HT-29 (cell line): ENCODE data around the gene DCAF12. TPM values are rescaled to one million over a fixed set of nuclear protein-coding genes. Genes with fewer than 3 reads are reported as not detected.
"Not testable (repeated sequence)": the region's sequence is repeated elsewhere in the genome, so short reads cannot be mapped to it uniquely, and the experiment has no call there.

Experiments used
- DNase-seq: peaks from one replicate; pipeline ENCODE4 v3.0.0-alpha.2; 2015; ENCODE audit warnings: low spot score
- total RNA-seq: library from RNA; depleted of rRNA; stranded (reverse); fragments of >200 nt; shearing (Covaris generic); gene quantifications from 2 replicates; pipeline ENCODE4 v1.2.3, GENCODE V29; 2014; rRNA removed

Gene DCAF12
- 24.5 and 28.6 TPM in 2 replicates for total RNA-seq

DNA sequence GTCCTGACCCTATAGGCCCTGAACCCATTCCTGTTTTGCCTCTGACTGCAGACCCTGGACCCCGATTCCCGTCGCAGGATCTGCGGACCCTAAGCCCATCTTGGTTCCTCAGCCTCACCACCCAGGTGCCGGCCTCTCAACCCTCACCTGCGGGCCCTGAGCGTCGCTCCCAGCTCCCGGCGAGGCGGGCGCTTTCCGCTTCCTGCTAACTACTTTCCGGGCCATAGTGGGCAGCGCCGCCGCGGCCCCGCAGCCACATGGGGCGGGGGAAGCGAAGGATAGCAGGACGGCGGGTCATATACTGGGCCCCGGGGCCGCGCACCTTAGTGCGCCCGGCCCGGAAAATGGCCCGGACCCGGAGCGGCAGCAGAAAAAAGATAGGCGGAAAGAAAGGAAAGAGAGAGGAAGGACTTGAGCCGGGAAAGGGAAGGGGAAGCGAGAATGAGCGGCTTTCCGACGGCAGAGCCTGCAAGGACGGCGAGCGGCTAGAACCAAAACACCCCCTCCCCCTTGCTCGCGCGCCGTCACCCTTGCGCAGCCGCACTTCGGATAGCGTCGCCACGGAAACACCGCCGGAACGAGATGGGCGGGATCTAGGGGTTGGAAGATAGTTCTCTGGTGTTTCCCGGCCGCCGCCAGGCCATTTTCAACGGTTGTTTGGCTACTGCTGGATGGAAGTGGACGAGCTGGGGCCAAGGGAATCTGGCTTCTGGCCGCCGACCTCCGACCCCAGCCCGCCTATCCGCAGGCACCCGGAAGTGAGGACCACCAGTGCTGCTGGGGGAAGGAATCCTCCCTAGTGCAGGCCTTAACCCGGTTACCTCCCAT is at the start of gene DCAF12:
TSS of gene DCAF12 (minus strand) at position 492 of the 828 bp plus-strand sequence. CDS start at position 225, 267 bp downstream.
- peak; percentile 92 for DNase-seq

GRCh38 chr9:34176089-34176488 is 49.6 kb upstream of the DCAF12 start:
- no peak for DNase-seq

GRCh38 chr9:34171753-34172535 is 45.4 kb upstream of the DCAF12 start:
- DNase-seq, result no peak

DNA sequence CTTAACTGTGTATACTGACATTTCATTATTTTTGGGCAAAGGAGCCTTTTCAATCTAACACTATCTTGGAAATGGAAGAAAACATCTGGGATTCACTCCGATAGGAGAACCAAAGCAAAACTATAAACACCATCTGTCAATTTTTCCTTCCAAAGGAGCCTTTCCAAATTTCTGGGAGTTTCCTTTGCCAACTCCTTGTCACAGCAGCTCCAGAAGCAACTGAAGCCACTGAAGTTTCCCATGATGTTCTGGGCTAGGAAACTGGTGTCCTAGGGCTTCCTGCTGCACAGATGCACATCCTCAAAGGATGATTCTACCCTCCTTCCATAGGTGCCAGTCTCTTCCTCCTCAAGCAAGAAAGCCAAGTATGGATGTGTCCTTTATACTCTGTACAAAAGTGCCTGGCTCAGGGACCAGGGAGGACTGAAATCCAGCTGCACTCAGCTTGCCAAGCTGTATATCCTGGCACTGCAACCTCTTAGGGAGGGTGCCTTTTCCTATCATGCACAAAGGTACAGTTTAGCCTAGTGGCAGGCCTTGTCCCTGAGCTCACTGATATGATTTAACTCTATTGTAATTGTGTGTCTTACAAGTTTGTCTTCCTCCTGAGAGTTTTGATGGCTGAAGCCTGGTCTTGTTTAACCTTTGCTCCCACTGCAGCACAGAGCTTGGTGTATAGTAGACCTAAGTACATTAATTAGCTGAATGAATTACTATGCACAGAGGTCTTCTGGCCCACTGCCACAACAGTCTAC is 43.9 kb upstream of the DCAF12 start:
- peak; percentile 16 for DNase-seq

DNA sequence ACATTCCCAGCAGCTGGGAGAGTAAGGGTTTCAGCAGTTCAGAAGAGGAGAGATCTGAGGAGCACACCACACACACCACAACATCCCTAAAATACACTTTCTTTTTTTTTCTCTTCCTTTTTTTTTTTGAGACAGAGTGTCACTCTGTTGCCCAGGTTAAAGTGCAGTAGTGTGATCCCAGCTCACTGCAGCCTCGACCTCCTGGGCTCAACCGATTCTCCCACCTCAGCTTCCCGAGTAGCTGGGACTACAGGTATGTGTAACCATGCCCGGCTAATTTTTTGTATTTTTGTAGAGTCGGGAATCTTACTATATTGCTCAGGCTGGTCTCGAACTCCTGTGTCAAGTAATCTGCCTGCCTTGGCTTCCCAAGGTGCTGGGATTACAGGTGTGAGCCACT is 42.6 kb upstream of the DCAF12 start:
- no peak for DNase-seq

GRCh38 chr9:34163434-34163833 is 36.9 kb upstream of the DCAF12 start:
- DNase-seq, result peak; percentile 22

DNA sequence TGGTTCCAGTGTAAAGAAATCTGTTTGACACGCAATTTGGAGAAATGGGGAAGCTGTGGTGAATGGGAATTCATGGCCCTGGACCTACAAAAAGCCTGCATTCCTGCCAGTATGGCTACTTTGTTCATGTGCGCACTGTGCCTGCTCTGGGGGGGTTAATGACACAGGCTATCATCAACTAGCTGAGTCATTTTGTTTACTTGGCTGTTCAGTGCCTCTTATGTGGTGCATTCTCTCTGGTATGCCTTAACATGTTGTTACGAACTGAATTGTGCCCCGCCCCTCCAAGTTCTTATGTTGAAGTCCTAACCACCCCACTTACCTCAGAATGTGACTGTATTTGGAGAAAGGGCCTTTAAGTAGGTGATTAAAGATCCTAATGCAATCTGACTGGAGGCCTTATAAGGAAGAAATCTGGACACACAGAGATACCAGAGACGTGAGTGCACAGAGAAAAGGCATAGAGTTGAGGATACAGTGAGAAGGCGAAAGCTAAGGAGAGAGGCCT is 31.9 kb upstream of the DCAF12 start:
- DNase-seq, result peak; percentile 63

DNA sequence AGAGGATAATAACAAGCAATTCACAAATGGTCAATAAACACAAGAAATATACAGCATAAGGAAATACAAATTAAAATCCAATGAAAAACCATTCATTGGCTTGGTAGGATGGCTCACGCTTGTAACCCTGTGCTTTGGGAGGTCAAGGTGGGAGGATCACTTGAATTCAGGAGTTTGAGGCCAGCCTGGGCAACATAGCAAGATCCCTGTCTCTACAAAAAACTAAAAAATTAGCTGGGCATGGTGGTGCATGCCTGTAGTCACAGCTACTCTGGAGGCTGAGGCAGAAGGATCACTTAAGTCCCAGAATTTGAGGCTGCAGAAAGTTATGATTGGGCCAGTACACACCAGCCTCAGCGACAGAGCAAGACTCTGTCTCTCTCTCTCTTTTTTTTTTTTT is 31.4 kb upstream of the DCAF12 start:
- no peak for DNase-seq

DNA sequence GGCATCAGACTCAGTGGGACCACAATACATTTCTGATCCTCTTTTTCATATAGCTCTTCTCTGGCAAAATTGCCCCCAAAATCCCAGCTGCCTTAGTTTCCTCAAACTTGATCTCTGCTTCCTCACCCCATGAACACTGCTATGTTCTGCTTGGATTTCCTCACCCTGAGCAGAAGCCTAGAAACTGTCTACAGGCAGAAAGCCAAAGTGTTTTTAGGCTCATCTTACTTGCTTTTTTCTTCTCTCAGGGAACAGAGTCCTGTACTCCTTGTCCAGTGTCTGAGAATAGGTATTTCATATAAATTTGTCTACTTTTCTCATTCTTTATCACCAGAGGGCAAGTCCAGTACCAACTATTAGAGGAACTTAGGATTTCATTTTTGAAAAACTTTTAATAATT is 30.8 kb upstream of the DCAF12 start:
- no peak for DNase-seq

DNA sequence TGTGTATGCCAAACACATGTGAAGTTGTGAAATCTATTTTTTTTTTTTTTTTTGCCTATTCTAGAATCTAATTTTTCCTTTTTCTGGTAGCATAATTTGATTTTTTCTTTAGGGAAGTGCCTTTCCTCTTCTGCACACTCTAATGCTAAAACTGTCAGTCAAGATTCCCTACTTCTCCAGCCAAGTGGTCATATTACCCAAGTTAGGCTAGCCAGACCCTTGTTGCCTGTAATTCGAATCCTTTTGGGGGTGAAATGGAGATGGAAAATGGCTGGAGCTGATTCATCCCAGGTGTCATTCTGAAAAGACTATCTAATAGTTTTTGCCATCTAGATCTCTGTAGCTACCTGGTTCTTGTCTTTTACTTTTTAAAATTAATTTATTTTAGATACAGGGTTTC is 27.6 kb upstream of the DCAF12 start:
- no peak for DNase-seq

GRCh38 chr9:34151398-34151797 is 24.9 kb upstream of the DCAF12 start:
- DNase-seq, result no peak

DNA sequence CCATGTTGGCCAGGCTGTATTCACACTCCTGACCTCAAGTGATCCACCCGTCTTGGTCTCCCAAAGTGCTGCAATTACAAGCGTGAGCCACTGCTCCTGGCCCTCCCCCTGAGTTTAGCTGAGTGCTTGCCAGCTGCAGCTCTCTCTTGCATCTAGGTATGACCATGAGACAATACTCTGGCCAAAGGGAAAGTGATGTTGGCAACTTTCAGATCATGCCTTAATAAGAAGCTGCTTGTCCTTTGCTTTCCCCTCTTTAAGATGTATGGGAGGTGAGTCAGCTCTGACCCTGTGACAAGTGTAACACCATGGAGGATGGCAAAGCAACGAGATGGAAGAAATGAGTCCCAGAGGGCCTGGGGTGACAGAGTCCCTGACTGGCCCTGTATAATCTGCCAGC is 18.7 kb upstream of the DCAF12 start:
- DNase-seq, result no peak

GRCh38 chr9:34143116-34143515 is 16.6 kb upstream of the DCAF12 start:
- DNase-seq, result no peak

GRCh38 chr9:34140853-34141252 is 14.4 kb upstream of the DCAF12 start:
- DNase-seq, result no peak

GRCh38 chr9:34139477-34140146 is 13.1 kb upstream of the DCAF12 start:
- DNase-seq, result peak; percentile 49

- DNase-seq, result not testable (repeated sequence)
Measured at GRCh38 chr9:34138644-34139043, 12.1 kb upstream of the DCAF12 start.

DNA sequence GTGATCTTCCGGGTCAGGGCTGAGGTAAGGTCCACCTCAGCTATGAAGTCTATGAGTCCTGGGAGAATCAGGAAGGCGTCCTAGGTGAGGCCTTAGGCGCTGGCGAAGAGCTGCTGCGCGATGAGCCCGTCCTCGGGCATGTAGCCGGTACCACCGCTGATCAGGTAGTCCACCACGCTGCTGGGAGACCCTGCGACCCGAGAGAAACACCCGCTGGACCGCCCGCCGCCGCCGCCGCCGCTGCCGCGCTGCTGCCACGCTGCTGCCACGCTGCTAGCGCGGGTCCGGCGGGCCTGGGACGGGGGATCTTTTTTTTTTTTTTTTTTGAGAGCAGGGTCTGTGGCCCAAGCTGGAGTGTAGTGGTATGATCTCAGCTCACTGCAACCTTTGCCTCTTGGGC is 8.0 kb upstream of the DCAF12 start:
- DNase-seq, result no peak

- DNase-seq, result no peak
Measured at GRCh38 chr9:34133436-34133949, 7.0 kb upstream of the DCAF12 start.

DNA sequence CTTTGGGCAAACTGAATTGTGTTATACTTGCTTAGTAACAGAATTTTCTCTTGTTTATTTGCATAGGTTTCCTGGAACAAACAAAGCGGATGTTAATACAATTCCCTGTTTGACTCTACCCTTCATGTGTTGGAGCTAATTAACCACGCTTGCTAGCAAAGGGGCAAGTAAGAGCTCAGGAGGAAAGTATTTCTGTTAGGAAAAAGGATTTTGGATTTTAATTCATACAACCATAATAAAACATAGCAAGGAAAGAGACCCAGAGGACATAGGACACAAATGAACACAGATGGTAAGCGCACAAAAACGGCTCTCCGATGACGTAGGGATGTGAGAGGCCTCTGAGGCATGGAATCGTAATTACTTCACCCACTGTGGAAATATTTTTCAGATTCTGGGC is 5.1 kb upstream of the DCAF12 start:
- no peak for DNase-seq

DNA sequence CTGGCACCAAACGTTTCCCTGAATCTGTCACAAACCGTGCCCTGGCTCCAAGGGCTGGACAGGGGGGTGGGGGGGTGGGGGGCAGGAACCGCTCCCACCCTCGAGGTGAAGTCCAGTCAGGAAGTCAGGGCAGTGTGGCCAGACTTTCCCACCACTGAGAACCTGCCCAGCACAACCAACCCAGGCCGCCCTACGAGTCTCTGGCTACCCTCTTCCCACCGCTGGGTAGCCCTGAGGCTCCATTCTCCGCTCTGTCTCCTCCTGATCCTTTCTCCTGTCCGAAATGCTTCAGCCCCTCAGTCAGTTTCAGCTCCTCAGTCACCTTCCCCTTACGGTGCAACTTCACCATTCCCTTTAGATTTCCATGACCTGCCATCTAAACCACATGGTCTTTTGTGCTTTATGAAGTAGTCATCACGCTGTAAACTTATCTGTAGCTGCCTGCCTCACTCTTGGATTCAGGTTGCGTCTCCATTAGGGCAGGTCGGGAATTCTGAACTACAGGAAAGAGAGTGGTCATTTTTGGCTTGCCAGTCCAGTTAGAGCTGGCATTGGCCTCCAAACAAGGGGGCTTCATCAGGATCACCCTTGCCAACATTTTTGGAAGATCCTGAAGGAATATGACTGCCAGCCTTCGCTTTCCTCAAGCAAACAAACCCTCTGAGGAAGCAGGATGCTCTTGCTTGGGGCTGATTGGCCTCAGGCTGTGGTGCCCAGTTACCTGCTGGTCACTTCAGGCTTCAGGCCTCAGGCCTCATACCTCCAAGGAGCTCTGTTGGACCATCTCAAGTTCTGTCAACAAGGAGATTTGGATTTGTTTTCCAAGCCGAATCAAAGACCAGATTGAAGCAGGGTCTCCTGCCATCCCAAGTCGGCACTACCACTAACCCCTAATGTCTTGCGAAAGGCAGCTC is 794 bp upstream of the DCAF12 start:
- DNase-seq, result no peak
